Ecto neural progenitor cell (in vitro differentiated cells): Measurements from ENCODE around the gene BEND5.

ENCODE experiments used
- DNase-seq: peaks from one replicate; pipeline ENCODE4 v3.0.0-alpha.2; 2018; ENCODE audit warnings: low spot score

The BEND5 gene

DNA sequence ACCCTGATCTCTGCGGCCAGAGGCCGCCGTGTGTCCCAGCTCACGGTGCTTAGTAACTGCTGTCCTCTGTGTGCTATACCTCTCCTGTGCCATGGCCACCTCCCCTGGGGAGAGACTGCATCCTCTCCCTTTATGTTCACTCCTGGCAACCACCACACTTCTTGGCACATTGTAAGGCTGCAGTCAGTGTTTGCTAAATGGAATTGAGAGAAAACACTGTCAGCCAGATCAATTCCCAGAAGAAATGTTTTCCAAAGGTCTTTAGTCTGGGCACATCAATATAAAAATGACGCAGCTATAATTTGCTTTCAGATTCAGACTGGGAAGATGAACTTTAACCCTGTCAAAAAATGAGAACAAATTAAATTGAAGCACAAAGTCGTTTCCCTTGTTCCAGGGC is 96.8 kb downstream of the BEND5 start:
- DNase-seq, result no peak

DNA sequence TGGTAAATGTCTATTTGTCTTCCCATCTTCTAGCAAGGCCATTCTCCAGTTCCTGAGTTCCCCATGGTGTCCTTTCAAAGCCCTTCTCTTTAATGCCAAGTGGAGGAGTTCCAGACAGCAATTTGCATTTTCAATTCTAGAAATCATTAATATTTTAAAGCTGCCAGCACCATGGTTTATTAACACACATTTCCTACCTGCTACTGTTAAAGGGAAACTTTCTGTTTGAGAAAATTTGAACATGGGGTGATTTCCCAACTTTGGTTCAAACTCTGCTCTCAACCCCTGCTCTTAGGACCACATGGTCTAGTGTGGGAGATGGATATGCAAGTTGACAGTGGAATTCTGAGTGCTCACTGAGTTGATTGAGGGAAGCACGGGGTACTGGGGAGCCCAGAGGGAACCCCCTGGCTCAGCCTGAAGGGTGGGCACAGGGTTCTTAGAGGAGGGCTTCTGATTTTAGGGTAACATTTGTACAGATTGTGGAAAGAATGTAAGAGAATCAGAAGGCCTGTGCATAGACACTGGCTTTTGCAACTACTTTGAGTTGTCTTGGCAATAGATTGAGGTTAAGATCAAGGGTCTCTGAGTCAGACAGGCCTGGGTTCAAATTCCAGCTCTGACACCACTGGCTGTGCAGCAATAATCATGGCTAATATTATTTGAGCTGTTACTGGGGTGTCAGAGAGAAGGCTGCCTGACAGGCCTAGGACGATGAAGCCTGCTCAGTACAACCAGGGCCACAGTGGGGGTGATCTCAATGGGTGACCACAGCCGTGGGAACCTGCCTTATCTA is 97.8 kb downstream of the BEND5 start:
- no peak for DNase-seq
